ENCODE results near the gene BPIFB3. TPM values are rescaled to one million over a fixed set of nuclear protein-coding genes. Genes with fewer than 3 reads are reported as not detected.

Gene BPIFB3
- total and polyA plus RNA-seq, 2 of the 13 experiments (the other 11 are each of a cell fraction or from before 2014, with no cell fraction given): 0.09 TPM; not detected in 1

- TF ChIP-seq ZNF879 (CRISPR knock-in tag; IDR thresholded peaks at IDR 0.05) (peak; percentile 81; the same call in 1 of the 2 replicates), ZNF530 (CRISPR knock-in tag; IDR thresholded peaks at IDR 0.05; ENCODE audit: low read depth) (no peak), CCDC6 (CRISPR knock-in tag; IDR thresholded peaks at IDR 0.05) (no peak), HDAC2 (CRISPR knock-in tag; IDR thresholded peaks at IDR 0.05) (no peak), ZNF674 (CRISPR knock-in tag; IDR thresholded peaks at IDR 0.05; ENCODE audit: low read depth) (no peak), SP4 (CRISPR knock-in tag; IDR thresholded peaks at IDR 0.05) (0 out of 2 replicates have a peak, but pooled peaks have one; percentile 9), SKI (IDR thresholded peaks at IDR 0.05; ENCODE audit: partially characterized antibody) (no peak), PLRG1 (conservative IDR thresholded peaks at IDR 0.05) (no peak), ZNF713 (CRISPR knock-in tag; IDR thresholded peaks at IDR 0.05) (peak; percentile 96), MIER3 (CRISPR knock-in tag; IDR thresholded peaks at IDR 0.05; ENCODE audit: borderline replicate concordance) (0 out of 2 replicates have a peak, but pooled peaks have one; percentile 27), ZNF160 (CRISPR knock-in tag; IDR thresholded peaks at IDR 0.05) (peak; percentile 78; the same call in 1 of the 2 replicates), ZBTB7A (CRISPR knock-in tag; IDR thresholded peaks at IDR 0.05) (peak; percentile 84; the same call in 1 of the 2 replicates), IRF9 (CRISPR knock-in tag; IDR thresholded peaks at IDR 0.05; ENCODE audit: borderline replicate concordance) (no peak), KIAA2018 (CRISPR knock-in tag; IDR thresholded peaks at IDR 0.05; ENCODE audit: borderline replicate concordance) (peak; percentile 96; the same call in 1 of the 2 replicates), THRA (CRISPR knock-in tag; IDR thresholded peaks at IDR 0.05; ENCODE audit: borderline replicate concordance) (peak; percentile 28; the same call in 1 of the 2 replicates), EP300 (IDR thresholded peaks at IDR 0.05; ENCODE audit: low read depth in 2 of 2, low read length in 2 of 2) (no peak), EP300 (CRISPR knock-in tag; IDR thresholded peaks at IDR 0.05; ENCODE audit: borderline replicate concordance) (peak; percentile 18; the same call in 1 of the 2 replicates), TARDBP (CRISPR knock-in tag; IDR thresholded peaks at IDR 0.05) (peak; percentile 53; the same call in 1 of the 2 replicates), ZNF768 (CRISPR knock-in tag; IDR thresholded peaks at IDR 0.05) (peak; percentile 63; the same call in 1 of the 2 replicates)
These were observed 45.1 kb upstream of the BPIFB3 start (continued) for GRCh38 chr20:33008336-33009213.
